AML-193 (cell line): Measurements from ENCODE around the gene SYCE3.

Experiments
- DNase-seq, 2 experiments: peaks; one replicate each; lab custom pipeline; 2025; lab: John Stamatoyannopoulos, UW

SYCE3 gene

DNA sequence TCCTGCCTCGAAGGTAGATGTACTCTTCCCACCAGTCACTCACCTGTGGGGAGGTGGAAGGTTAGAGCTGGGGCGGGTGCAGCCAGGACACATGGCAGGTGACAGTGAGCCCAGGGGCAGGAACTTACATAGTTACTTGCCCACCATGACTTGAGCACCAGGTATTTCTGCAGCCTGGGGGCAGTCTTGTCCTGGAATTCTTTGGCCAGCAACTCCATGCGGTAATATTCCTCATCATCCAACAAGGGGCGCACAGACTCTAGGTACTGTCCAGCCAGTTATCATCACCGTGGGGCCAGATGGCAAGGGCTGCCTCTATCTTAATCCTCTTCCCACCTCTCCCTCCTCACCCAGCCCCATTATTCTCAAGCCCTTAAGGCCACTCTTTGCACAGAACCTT is 13.4 kb upstream of the SYCE3 start:
- no peak for DNase-seq

DNA sequence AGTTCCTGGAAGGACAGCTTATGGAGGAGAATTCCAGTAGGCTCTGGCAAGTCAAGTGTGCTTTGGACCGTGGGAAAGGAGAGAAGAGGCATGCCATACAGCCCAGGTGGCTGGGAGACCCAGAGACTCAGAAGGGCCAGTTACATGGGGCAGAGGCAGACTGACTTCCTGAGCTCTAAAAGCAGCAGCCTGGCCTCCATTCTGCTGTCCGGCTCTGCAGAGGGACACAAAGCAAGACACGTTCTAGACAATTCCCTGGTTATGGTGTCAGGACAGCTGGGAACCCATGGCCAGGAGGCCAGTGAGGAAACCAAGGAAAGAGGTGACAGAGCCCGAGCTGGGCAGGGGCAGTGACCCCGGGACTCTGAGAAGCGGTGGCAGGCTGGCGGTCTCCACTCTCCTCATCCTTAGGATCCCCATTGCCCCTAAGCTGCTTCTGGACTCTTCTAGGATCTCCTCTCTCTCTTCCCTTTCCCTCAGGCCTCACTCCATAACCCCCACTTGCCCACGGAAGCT is 12.8 kb upstream of the SYCE3 start:
- DNase-seq = no peak

DNA sequence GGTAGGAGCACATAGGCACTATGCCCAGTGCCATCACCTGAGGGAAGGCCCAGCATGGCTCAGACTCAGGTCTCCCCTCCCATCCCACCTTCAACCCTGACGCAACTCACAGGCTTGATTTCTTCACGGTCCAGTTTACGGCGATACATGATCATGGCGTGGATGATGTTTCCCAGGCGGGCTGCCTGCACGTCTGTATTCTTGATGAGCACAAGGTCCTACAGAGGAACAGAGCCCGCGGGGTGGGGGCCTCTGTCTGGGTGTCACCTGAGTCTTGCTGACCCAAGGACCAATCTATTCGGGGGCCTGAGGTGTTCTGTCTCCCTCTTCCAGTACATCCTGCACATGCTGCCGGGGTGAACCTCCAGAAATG is 11.7 kb upstream of the SYCE3 start:
- no peak for DNase-seq

DNA sequence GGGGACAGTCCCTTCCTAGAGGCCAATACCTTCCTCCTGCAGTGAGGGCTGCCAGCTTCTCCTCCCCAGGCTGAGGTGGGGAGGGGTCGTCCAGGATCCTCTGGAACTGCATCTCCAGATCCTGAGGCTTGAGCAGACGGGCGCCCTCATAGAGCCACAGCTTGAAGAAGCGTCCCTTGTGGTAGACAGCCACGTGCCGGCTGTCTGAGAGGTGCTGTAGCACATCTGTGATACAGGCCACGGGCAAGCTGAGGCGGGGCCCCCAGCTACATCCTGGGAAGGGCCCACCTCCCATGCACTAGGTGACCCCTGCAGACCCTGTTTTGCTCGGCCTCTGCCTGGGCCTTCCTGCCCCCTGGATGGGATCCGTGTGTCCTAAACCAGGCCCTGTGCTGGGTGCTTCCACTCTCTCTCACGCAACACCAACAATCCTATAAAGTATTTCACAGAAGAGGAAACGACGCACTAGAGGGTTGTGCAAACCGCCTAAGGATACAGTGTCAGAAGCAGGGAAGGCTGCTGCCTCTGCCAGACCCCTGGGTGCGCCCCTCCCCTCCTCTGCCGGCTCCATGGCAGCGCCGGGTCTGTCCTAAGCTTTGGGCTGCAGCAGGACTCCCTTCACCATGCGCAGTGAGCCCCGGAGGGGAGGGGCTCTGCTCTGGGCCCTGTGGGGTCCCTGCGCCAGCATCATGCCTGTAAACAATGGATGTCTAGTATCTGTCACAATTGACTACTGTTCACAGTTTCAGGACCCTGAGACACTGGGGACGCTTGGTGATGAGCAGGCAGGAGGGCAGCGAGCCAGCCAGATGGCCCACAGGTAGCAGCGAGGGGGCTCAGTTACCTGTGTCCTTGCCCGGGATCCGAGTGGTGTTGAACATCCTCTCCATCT is 11.0 kb upstream of the SYCE3 start:
- no peak for DNase-seq

DNA sequence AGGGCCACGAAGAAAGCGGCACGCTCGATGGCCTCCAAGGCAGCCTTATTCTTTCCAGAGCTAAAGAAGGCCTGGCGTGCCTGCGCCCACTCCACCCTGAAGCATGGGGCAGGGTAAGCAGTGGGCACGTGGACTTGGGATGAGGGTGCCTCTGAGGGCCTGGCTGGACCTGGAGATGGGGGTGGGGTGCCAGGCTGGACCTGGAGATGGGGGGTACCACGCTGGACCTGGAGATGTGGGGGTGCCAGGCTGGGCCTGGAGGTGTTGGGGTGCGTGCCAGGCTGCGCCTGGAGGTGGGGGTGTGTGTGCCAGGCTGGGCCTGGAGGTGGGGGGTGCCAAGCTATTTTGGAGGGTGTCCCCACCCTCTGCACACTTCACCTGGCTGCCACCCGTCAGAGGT is 10.2 kb upstream of the SYCE3 start:
- DNase-seq = no peak

DNA sequence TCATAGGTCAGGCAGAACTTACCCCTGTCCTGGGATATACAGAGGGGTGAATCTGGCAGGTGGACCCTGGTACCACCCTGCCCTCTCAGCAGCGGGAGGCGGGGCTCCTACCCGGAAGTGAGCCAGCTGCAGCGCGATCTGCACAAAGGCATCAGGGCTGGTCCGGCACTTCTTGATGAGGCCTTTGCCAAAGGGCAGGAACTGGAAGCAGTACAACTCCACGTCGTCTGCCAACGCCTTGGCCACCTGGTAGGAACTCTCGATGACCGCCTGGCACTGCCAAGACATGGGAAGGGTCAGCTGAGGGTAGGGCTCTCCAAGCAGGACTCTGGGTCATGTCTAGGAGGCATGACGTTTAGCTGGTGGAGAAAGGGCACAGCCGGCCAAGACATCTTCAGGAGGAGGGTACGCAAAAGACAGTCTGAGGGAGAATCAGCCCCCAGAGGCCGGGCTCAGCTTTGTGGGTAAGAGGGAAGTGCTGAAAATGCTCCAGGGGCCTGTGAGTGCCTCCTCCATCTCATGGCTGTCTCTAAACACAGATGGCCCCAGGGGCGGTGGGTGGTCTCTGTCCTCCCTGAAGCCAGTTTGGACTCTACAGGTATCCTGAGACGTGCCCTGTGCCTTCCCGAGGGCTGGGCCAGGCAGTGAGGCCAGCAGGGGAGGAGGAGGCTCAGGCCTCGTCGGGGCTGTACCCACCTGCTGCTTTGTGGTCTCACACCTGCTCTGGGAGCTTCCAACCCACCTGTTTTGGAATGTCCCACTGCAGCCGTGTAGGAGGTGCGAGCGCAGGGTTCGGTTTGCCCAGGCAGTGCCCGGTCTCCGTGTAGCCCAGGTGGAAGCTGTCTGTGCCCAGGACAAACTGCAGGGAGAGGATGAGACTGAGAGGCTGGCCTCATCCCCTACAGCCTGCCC is 8.8 kb upstream of the SYCE3 start:
- DNase-seq = no peak

DNA sequence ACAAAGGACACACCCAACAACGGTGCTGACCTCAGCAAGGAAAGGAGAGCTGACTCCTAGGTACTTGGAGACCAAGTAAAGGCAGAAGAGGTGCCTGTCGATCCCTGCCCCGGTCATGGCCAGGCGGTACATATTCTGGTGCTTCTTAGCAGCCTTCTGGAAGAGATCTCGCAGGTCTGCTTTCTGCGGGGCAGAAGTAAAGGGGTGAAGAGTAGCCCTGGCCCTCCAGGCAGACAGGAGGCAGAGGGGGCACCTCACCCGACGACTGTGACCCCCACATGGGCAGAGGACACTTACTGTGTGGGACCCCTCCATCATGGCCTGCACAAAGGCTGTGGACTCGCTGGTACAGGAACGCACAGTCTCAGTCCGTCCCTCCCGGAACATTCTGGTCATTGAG is 8.1 kb upstream of the SYCE3 start:
- DNase-seq = no peak

DNA sequence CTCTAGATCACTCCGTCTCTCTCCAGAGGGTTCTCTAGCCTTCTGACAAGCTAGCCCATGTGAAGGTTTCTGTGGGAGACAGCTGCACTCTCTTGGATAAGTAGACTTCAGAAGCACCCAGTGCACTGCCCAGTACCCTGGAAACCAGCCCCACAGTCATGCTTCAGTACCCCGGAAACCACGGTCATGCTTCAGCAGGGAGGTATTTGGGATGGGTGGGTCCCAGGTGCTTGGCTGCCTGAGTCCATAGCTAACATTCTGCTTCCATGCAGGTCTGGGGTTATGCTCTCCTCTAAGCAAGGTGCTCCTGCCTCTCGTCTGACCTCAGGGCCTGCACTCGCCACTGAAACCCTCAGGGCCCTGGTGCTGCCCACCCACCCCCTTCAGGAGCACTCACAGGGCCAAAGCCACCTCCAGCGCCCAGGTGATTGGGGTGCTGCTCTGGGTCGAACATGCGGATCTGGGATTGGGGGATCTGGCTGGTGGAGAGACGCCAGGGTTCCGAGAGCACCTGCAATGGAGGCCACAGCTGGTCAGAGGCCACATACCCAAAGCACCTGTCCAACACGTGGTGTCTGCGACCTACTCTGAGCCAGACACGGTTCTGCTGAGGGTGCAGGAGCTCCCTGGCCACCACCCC is 7.3 kb upstream of the SYCE3 start:
- DNase-seq = no peak

DNA sequence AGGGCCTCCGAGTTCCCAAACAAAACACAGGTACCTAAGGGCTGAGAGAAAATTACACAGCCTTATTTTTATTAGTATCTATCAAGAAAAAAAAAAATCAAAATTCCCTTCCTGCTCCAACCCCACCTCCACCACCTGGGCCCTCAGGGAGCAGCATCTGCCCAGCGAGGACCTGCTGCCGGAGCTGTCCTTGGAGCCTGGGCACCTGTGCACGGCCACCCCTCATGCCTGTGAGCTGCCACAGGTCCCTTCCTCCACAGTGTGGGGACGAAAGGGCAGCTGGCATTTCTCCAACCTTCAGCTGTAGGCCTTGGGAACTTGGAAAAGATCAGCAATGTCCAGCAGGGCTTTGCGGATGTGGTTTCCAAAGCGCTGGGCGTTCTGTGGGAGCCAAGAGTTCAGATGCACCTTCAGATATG is 6.3 kb upstream of the SYCE3 start:
- DNase-seq = no peak

DNA sequence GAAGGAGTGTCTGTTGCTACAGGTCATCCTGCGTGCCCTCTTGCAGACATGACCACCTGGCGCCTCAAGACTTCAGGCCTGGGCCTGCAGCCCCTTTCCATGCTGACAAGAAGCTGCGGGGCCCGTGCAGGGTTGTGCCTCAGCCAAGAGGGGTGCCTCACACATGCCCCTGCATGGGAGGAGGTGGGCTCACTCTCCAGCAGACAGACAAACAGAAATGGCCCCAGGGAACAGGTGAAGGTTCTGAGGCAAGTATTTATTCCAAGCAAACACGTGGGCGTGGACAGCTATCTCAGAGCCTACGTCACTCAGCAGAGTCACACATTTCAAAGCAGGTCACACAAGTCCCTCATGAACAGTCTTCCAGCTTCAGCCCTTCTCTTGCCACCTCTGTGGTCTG is 5.9 kb upstream of the SYCE3 start:
- no peak for DNase-seq

DNA sequence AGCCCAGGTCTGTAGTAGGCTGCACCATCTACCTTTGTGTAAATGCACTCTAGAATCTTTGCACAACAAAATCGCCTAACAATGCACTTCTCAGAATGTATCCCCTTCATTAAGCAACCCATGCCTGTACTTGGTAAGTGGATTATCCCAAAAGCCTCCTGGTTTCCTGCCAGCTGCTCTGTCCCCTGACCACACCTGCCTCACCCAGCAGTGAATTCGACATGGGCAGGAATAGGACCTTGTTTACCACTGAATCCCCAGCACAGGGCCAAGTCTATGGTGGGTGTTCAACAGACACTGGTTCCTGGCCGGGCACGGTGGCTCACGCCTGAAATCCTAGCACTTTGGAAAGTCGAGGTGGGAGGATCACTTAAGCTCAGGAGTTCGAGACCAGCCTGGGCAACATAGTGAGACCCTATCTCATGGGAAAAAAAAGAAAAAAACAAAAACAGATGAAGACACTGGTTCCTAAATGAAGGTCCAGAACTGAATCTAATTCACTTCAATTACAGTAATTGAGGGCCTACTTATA is 5.1 kb upstream of the SYCE3 start:
- no peak for DNase-seq

DNA sequence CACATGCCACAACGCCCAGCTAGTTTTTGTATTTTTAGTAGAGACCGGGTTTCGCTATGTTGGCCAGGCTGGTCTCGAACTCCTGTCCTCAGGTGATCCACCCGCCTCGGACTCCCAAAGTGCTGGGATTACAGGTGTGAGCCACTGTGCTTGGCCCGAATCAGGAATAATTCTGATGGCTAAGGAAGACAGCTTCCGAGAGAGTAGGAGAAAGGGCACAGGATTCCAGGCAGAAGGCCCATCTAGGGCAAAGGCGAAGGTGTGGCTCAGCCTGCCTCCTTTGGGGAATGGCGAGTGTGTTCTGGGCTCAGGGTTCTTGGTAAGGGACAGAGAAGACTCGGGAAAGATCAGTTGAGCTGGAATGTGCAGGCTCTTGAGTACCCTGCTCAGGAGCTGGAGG is 1.6 kb upstream of the SYCE3 start:
- no peak for DNase-seq

DNA sequence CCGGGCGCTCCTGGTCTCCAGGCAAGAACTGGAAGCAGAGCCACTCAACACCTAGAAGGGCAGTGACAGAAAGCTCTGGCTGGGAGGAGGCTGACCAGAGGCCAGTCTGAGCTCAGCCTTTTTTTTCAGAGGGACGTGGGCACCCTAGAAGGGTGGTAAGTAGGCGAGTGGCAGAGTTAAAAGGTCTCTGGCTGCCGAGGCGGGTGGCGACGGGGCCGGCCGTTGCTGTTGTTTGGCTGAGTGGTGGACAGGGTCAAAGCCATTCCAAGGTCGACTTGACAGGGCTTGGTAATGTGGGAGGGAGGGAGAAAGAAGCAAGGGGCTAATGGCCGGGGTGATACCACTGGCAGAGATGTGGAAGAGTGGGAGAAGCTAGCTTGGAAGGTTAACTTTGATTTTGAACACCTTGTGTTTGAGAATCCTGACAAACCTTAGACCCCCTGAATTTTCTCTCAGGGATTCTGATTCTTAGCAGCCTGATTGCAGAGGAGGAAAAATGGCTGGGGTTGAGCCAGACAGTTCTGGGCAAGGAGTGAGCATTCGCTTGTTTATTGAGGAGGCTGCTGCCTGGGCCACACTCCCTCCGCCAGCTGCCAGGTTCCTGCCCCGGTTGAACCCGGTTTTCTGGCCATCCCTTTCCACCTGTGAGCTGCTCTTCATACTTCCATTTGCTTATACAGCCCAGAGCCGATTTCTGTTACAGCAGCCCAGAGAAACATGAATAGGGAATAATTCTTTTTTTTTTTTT is 868 bp upstream of the SYCE3 start:
- DNase-seq = no peak

DNA sequence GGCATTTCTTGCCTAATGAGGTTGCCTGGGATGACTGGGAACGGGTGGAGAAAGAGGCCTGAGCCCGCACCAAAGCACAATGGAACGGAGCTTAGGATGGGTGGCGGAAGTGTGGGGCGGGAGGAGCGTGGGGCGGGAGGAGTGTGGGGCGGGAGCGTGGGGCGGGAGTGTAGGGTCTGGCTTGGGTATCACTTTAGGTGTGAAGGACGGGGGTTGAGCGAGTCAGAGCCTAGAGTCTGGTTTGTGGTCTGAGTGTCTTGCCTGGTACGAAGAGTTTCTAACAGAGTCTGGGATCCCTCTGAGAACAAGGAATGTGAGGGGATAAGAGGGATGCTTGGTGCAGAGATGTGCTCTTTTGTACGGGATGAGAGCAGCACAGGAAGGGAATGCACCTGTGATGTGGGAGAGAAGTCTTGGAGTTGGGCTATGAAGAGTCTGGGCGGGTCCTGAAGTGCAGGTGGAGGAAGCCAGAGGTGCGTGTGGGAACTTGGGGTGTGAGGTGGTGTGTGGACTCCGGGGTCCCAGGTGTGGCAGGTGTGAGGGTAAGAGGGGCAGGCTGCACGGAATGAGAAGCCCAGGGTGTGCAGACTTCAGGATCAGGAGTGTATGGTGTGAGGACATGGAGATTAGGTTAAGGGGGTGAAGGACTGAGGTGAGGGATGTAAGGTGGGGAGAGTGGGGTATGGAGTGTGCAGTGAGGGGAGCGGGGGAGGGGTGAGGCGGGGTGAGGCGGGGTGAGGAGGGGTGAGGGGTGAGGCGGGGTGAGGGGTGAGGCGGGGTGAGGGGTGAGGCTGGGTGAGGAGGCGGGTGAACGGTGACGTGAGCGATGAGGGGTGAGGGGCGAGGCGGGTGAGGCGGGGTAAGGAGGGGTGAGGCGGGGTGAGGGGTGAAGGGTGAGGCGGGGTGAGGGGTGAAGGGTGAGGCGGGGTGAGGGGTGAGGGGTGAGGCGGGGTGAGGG is 1.0 kb downstream of the SYCE3 start:
- DNase-seq = no peak

DNA sequence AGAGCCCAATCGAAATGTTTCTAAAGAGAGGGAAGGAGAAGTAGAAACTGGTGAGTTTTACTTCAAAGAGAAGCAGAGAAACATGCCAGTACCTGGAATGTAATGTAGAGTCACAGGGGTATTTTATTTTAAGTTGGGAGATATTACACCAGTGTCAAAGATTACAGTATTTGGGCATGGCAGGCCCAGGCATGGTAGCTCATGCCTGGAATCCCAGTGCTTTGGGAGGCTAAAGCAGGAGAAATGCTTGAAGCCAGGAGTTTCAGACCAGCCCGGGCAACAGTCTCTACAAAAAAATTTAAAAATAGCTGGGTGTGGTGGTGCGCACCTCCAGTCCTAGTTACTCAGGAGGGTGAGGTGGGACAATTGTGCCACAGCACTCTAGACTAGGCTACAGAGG is 2.7 kb downstream of the SYCE3 start:
- no peak for DNase-seq

DNA sequence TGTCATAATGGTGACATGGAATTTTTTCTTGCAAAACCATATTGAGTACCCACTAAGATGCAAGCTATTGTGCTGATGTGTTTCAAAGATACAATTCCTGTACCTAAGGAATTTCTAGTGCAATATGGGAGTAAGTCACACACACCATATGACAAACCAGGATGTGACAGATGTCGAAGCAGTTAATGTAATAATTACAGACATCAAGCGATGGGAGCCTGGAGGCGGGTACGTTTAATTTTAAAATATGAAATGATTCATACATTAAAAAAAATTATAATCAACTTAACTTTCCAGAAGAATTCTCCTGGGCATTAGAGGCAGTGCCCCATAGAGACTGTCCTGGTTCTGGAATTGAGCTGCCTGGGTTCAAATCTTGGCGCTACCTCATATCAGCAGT is 6.0 kb downstream of the SYCE3 start:
- DNase-seq = no peak

DNA sequence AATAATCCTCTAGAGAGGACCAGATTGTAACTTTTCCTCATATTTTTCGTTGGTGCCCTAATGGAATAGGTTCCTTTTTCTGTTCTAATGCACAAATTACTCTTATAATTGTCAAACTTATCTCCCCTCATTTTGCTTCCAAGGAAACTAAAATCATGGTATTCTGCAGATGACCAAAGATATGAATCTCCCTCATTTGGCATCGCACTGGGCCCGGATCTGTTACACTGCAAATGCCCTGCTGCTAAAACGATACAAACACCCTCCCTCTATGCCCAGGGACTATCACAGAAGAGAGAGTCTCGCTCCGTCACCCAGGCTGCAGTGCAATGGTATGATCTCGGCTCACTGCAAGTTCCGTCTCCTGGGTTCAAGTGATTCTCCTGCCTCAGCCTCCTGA is 9.4 kb downstream of the SYCE3 start:
- no peak for DNase-seq

DNA sequence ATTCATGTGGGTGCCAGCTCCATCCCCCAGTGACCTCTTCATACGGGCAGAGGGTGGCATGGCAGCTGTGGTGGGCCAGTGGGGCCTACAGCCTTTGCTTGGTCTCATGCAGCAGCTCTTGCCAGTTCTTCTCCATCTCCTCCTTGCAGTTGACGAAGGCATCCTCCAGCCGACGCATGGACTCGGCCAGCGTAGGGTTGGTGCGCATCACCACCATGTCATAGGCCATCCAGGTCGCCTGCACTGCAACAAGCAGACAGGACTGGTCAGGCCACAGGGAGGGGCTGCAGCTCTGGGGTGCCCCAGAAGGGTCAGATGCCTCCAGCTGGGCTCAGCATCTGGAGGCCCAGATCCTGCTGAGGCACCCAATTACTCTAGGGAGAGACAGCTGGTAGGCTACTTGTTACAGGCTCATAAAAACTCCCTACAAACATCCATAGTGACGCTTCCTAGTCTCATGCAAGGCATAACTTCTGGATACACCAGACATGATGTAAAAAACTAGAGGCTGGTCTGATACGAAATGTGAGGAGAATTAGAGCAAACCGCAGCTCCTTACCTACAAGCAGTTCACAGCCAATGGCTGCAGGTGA is 11.5 kb downstream of the SYCE3 start:
- no peak for DNase-seq

DNA sequence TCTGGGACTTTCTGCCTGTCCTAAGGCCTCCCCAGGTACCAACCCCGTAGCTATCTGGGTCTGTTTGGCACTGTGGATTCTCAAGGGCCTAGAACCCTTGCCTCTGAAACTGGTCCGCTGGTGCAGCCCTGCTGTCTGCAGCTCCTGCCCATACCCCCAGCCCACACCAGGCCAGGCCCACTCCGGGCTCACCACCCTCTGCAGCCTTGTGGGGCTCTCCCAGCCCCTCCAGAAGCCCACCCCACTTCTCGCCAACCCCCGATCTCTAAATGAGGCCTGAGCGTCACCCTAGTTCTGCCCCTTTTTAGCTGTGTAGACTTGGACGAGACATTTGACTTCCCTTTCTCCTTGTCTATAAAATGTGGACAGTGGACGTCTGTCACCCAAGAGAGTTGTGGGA is 12.3 kb downstream of the SYCE3 start:
- DNase-seq = no peak
